ENCODE results near the gene CXXC1.

CXXC1 gene

GRCh38 chr18:50287028-50287440, 458 bp downstream of the CXXC1 start:
- TF ChIP-seq RARB (CRISPR knock-in tag; IDR thresholded peaks at IDR 0.05) (no peak), OSR1 (CRISPR knock-in tag; IDR thresholded peaks at IDR 0.05) (no peak), TCF4 (CRISPR knock-in tag; IDR thresholded peaks at IDR 0.05; ENCODE audit: borderline replicate concordance) (no peak), ZNF8 (CRISPR knock-in tag; IDR thresholded peaks at IDR 0.05) (no peak), PATZ1 (CRISPR knock-in tag; IDR thresholded peaks at IDR 0.05; ENCODE audit: borderline replicate concordance) (no peak), ZFP30 (CRISPR knock-in tag; IDR thresholded peaks at IDR 0.05) (no peak)

GRCh38 chr18:50286391-50287027, 983 bp downstream of the CXXC1 start:
- peak; percentile 40 for ATAC-seq

More at GRCh38 chr18:50287028-50287440, 458 bp downstream of the CXXC1 start:
- ATAC-seq, result peak; percentile 7

DNA sequence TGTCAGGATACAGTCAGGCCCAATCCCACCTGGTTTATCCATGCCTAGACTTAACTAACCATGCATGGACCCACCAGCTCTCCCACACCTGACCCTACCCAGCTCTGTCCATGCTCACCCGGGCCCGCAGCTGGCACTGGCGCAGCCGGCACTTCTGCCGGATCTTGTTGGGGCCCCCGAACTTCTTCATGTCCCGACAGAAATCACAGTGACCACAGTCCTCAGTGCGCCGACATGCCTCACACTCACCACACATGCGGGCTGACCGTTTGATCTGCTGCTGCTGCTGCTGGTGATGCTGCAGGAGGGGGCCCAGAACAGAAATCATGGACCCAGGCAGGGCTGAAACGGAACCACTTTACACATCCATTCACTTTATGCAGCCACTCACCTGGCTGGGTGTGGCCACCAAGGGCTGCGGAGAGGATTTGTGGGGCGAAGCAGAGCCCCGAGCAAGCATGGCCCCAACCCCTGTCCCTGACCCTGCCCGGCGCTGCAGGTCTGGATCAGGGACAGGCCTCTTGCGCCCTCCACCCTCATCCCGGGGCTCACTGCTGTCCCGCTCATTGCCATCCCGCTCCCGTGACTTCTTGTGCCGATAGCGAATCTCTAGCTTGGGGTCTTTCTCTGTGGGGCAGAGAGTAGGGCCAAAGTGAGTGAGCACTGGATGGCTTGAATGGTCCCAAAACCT, 1.7 kb downstream of the CXXC1 start:
- ATAC-seq, result no peak
- TF ChIP-seq CSDC2 (CRISPR knock-in tag; IDR thresholded peaks at IDR 0.05), result no peak
- no peak for TF ChIP-seq ZC3H10 (CRISPR knock-in tag; IDR thresholded peaks at IDR 0.05)
- TF ChIP-seq POU6F1 (CRISPR knock-in tag; IDR thresholded peaks at IDR 0.05; ENCODE audit: borderline replicate concordance, low read depth), result no peak
- TF ChIP-seq OSR1 (CRISPR knock-in tag; IDR thresholded peaks at IDR 0.05), result no peak
- TF ChIP-seq SNAI2 (CRISPR knock-in tag; IDR thresholded peaks at IDR 0.05), result no peak
- no peak for TF ChIP-seq ZFP30 (CRISPR knock-in tag; IDR thresholded peaks at IDR 0.05)
- no peak for TF ChIP-seq ZNF70 (CRISPR knock-in tag; IDR thresholded peaks at IDR 0.05)
- TF ChIP-seq ISL1 (CRISPR knock-in tag; IDR thresholded peaks at IDR 0.05), result no peak
- TF ChIP-seq ZNF8 (CRISPR knock-in tag; IDR thresholded peaks at IDR 0.05), result no peak
- no peak for TF ChIP-seq TOX (CRISPR knock-in tag; IDR thresholded peaks at IDR 0.05; ENCODE audit: borderline replicate concordance)
- TF ChIP-seq PPARA (CRISPR knock-in tag; IDR thresholded peaks at IDR 0.05; ENCODE audit: borderline replicate concordance), result no peak
- TF ChIP-seq GLIS3 (CRISPR knock-in tag; IDR thresholded peaks at IDR 0.05), result no peak

More at GRCh38 chr18:50286391-50287027, 983 bp downstream of the CXXC1 start:
- no peak for TF ChIP-seq TCF4 (CRISPR knock-in tag; IDR thresholded peaks at IDR 0.05; ENCODE audit: borderline replicate concordance)
- no peak for TF ChIP-seq ISL1 (CRISPR knock-in tag; IDR thresholded peaks at IDR 0.05)
- no peak for TF ChIP-seq ESRRG (CRISPR knock-in tag; IDR thresholded peaks at IDR 0.05)
- no peak for TF ChIP-seq BACH2 (CRISPR knock-in tag; IDR thresholded peaks at IDR 0.05; ENCODE audit: borderline replicate concordance)
- TF ChIP-seq, protein P1, sequence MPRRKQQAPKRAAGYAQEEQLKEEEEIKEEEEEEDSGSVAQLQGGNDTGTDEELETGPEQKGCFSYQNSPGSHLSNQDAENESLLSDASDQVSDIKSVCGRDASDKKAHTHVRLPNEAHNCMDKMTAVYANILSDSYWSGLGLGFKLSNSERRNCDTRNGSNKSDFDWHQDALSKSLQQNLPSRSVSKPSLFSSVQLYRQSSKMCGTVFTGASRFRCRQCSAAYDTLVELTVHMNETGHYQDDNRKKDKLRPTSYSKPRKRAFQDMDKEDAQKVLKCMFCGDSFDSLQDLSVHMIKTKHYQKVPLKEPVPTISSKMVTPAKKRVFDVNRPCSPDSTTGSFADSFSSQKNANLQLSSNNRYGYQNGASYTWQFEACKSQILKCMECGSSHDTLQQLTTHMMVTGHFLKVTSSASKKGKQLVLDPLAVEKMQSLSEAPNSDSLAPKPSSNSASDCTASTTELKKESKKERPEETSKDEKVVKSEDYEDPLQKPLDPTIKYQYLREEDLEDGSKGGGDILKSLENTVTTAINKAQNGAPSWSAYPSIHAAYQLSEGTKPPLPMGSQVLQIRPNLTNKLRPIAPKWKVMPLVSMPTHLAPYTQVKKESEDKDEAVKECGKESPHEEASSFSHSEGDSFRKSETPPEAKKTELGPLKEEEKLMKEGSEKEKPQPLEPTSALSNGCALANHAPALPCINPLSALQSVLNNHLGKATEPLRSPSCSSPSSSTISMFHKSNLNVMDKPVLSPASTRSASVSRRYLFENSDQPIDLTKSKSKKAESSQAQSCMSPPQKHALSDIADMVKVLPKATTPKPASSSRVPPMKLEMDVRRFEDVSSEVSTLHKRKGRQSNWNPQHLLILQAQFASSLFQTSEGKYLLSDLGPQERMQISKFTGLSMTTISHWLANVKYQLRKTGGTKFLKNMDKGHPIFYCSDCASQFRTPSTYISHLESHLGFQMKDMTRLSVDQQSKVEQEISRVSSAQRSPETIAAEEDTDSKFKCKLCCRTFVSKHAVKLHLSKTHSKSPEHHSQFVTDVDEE (CRISPR knock-in tag; IDR thresholded peaks at IDR 0.05), result no peak
- TF ChIP-seq, protein P2, sequence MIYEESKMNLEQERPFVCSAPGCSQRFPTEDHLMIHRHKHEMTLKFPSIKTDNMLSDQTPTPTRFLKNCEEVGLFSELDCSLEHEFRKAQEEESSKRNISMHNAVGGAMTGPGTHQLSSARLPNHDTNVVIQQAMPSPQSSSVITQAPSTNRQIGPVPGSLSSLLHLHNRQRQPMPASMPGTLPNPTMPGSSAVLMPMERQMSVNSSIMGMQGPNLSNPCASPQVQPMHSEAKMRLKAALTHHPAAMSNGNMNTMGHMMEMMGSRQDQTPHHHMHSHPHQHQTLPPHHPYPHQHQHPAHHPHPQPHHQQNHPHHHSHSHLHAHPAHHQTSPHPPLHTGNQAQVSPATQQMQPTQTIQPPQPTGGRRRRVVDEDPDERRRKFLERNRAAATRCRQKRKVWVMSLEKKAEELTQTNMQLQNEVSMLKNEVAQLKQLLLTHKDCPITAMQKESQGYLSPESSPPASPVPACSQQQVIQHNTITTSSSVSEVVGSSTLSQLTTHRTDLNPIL (CRISPR knock-in tag; IDR thresholded peaks at IDR 0.05; ENCODE audit: low read depth), result no peak
- TF ChIP-seq RARB (CRISPR knock-in tag; IDR thresholded peaks at IDR 0.05), result no peak
- no peak for TF ChIP-seq ZFP30 (CRISPR knock-in tag; IDR thresholded peaks at IDR 0.05)
- no peak for TF ChIP-seq OSR1 (CRISPR knock-in tag; IDR thresholded peaks at IDR 0.05)
- TF ChIP-seq PPARA (CRISPR knock-in tag; IDR thresholded peaks at IDR 0.05; ENCODE audit: borderline replicate concordance), result no peak
- TF ChIP-seq ZNF565 (CRISPR knock-in tag; conservative IDR thresholded peaks at IDR 0.05; ENCODE audit: low read depth), result no peak
- TF ChIP-seq GLIS3 (CRISPR knock-in tag; IDR thresholded peaks at IDR 0.05), result no peak
- no peak for TF ChIP-seq ZC3H10 (CRISPR knock-in tag; IDR thresholded peaks at IDR 0.05)
- no peak for TF ChIP-seq SNAI2 (CRISPR knock-in tag; IDR thresholded peaks at IDR 0.05)
- TF ChIP-seq ZNF70 (CRISPR knock-in tag; IDR thresholded peaks at IDR 0.05), result no peak
- no peak for TF ChIP-seq ZFP3 (CRISPR knock-in tag; IDR thresholded peaks at IDR 0.05)
- no peak for TF ChIP-seq ZNF8 (CRISPR knock-in tag; IDR thresholded peaks at IDR 0.05)

Measured in SK-N-SH treated with all-trans-retinoic acid at 6 μM for 48 hours (cell line).